Cardiac septum (tissue), 1 donor: Measurements from ENCODE around the gene MYH11. TPM values are rescaled to one million over a fixed set of nuclear protein-coding genes. Genes with fewer than 3 reads are reported as not detected.
"Not testable (repeated sequence)": the region's sequence is repeated elsewhere in the genome, so short reads cannot be mapped to it uniquely, and the experiment has no call there.

Experiments used
- DNase-seq: peaks from one replicate; pipeline ENCODE4 v3.0.0-alpha.2; 2020; ENCODE audit warnings: low spot score
- intact Hi-C: fragments of 100-400 bp; cut with DNase I; formaldehyde crosslinking; loops from one replicate; pipeline ENCODE4 v1.14.0; 2022
- total RNA-seq: library from RNA; stranded (reverse); fragmentation: NEBNext Ultra II Directional; extraction: Animal tissue kit (Norgen Biotek cat#: 25700); gene quantifications from one replicate; pipeline ENCODE4 v1.2.1, GENCODE V29; 2021
- donor health status: DM: no; HTN: no; CAD: no.

MYH11 gene
- total RNA-seq, 1 donor from 2014 or later: 62.2 TPM

DNA sequence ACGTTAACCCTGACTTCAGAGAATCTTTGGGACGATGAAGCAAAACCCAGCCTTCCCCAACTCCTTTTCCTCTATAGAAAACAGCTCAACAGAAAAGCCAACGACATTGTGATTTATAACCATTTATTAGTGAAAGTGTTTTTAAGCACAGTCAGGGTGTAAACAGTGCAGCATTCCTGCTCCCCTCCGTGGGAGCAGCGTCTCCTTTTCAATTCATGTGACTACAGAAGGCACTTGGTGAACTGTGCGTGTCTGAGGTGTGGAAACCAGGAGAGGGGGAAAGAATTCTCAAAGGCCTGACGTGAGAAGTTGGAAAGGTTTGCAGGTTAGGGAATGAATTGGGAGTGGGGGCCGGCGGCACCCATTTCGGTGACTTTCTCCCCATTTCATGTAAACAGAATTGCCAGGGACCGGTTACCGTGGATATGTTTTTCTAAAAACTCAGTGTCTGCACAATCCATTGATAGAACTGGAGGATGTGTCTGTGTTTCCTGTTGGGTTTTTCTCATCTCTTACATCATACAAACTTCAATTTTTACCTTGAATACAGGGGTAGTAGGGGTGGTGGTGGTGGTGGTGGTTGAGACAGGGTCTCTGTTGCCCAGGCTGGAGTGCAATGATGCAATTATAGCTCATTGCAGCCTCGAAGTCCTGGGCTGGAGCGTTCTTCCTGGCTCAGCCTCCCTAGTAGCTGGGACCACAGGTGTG is 153.6 kb downstream of the MYH11 start:
- intact Hi-C loops: loop anchor here (5.0 to 10.0 kb wide), 2 partner anchors 56 to 278 kb away; no protein-coding TSS in a partner anchor
- no peak for DNase-seq

DNA sequence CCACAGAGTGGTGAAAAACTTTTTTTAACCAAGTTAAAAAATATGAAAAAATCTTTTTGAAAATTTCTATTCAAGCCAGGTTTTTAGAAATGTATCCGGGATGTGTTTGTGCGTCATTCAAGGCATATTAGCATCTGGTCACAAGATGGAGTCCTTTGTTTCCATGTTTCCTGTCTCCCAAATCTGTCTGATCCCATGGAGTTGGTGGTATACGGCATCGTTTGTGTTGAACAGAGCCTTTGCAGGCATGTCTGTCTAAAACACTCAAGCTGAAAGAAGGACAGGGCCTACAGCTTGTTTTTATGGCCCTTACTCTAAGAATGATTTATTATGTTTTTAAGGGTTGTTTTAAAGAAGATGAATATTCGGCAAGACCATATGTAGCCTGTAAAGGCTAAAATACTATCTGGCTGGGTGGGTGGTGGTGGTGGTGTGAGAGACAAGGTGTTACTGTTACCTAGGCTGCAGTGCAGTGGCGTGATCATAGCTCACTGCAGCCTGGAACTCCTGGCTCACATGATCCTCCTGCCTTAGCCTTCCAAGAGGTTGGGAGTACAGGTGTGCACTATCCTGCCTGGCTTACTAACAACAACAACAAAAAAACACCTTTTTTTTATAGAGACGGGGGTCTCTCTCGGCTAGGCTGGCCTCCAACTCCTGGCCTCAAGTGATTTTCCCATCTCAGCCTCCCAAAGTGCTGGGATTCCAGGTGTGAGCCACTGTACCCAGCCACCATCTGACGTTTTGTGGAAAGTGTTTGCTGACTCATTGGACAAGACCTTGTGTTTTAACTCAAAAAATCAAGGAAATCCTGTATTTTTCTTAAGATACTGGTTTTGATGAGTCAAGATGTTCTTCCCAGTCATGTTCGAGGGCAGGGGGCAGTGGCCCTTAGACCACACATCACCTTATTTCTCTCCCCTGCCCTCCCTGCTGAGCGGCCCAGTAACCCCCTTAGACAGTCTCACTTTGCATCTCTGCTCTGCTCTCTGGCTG is 154.6 kb downstream of the MYH11 start:
- intact Hi-C loops: loop anchor here (5.0 to 10.0 kb wide), 2 partner anchors 55 to 277 kb away; no protein-coding TSS in a partner anchor
- DNase-seq: no peak

DNA sequence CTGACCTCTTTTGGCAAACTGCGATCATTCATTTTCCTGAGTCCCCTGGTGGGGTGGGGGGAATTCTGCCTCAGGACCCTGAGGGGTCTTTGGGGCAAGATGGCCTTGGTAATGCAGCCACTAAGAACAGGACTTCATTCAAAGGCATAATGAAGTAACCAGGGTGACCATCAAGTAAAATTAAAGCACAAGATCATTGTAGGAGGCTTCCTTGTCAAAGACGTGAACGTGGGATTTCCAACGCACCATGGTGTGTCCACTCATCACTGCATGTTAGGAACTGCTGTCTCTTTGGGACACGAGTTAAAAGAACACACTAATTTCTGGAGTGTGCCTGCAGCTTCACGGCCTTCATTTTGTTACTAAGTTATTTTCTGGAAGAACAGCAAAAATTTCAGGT is 155.5 kb downstream of the MYH11 start:
- no peak for DNase-seq
- intact Hi-C loops: loop anchor here (5.0 to 10.0 kb wide), 2 partner anchors 54 to 277 kb away; no protein-coding TSS in a partner anchor

DNA sequence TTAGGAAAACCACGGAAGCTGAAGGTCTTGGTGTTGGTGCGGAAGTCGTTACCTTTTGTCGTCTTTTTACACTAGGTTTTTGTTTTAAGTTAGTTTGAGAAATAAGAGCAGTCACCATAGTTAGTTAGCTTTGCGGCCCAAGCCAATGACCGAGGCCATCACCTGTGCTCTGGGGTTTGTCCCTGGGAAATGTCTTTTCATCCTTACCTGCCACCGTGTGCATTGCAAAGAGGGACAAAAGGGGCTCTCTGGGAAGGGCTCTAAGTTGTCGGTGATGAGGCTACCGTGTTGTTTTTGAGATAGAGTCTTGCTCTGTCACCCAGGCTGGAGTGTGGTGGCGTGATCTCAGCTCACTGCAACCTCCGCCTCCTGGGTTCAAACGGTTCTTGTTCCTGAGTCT is 157.0 kb downstream of the MYH11 start:
- intact Hi-C loops: loop anchor here (5.0 to 10.0 kb wide), 2 partner anchors 53 to 275 kb away; no protein-coding TSS in a partner anchor
- no peak for DNase-seq

DNA sequence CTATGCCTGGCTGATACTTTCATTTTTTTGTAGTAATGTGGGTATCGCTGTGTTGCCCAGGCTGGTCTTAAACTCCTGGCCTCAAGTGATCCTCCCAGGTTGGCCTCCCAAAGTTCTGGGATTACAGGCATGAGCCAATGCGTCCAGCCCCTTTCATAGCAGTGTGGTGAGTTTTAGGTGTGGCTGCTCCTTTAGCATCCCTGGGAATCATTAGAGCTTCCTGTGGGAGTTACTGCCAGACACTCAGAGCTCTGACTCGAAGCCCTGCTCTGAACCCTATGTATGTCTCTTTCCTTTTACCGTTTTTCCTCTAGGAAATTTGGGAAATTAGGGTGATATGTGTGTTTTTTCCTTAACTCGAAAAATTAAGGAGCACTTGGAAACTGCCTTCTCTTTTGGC is 162.3 kb downstream of the MYH11 start:
- DNase-seq: no peak
- intact Hi-C loops: no loop called here

DNA sequence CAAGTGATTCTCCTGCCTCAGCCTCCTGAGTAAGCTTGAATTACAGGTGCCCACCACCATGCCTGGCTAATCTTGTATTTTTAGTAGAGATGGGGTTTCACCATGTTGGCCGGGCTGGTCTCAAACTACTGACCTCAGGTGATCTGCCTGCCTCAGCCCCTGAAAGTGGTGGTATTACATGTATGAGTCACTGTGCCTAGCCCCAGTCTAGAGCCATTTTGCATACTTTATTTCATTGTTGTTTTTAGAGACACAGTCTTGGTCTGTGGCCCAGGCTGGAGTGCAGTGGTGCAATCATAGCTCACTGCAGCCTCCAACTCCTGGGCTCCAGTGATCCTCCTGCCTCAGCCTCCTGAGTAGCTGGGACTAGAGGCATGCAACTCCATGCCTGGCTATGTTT is 164.3 kb downstream of the MYH11 start:
- intact Hi-C loops, DNase-seq: not testable (repeated sequence)

DNA sequence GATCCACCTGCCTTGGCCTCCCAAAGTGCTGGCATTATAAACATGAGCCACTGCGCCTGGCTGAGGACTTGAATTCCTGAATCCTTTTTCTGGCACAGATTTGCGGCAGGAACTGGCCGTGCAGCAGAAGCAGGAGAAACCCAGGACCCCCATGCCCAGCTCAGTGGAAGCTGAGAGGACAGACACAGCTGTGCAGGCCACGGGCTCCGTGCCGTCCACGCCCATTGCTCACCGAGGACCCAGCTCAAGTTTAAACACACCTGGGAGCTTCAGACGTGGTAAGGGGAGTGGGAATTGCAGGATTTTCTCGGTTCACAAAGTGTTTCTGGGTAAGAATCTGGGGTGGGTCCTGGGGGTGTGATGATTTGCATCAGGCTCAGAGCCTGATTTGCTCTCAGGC is 165.8 kb downstream of the MYH11 start:
- intact Hi-C loops: no loop called here
- no peak for DNase-seq

DNA sequence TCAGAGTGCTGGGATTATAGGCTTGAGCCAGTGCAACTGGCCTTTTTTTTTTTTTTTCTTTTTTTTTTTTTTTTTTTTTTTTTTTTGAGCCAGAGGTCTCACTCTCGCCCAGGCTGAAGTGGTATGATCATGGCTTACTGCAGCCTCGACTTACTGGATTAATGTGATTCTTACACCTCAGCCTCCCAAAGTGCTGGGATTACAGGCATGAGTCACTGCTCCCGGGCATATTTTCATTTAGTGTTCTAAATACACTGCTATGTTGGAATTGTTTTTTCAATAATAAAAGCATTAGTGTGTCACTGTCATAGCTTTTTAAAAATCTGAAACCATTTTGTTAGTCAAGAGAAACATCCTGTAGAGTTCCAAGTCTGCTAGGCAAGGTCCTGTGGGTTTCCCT is 166.5 kb downstream of the MYH11 start:
- no peak for DNase-seq
- intact Hi-C loops: no loop called here

DNA sequence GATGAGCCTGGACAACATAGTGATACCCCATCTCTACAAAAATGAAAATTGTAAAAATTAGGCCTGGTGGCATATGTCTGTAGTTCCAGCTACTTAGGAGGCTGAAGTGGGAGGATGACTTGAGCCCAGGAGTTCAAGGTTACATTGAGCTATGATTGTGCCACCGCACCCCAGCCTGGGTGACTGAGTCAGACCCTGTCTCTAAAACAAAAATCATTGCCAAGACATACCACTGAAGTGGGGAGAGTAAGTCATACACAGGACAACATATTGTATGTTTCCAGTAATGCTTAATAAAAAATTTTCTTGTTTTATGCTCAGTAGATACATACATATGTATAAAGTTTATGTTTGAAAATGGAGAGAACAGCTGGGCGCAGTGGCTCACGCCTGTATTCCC is 167.5 kb downstream of the MYH11 start:
- DNase-seq: no peak
- intact Hi-C loops: no loop called here

DNA sequence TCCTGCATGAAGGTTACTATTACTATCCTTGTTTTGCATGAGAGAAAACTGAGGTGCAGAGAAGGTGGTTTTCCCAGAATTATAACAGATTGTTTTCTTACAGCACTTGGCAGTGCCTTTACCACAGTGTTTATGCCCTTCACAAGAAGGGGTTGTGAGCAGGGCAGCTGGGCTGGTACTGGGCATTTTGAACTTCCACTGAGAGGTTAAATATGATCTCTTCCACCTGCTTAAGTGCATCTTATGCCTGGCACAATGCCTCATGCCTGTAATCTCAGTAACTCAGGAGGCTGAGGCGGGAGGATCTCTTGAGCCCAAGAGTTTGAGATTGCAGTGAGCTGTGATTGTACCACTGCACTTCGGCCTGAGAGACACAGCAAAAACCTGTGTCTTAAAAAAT is 170.5 kb downstream of the MYH11 start:
- intact Hi-C loops: no loop called here
- no peak for DNase-seq

DNA sequence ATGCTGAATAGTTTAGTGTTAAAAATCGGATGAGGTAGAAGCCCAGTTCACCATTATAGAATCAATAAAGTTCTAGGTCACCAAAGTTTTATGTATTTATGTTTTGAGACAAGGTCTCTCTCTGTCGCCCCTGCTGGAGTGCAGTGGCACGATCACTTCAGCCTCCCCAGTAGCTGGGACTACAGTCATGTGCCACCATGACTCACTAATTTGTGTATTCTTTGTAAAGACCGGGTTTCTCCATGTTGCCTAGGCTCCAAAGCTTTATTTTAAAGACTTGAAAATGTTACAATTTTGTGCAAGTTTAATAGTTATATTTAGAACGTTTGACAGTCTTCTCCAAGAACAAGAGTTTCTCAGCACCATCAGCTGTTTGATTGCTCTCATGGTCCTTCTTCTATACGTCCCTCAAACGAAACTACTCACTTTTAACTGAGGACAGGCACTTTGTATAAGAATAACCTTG is 174.7 kb downstream of the MYH11 start:
- intact Hi-C loops: no loop called here
- no peak for DNase-seq

DNA sequence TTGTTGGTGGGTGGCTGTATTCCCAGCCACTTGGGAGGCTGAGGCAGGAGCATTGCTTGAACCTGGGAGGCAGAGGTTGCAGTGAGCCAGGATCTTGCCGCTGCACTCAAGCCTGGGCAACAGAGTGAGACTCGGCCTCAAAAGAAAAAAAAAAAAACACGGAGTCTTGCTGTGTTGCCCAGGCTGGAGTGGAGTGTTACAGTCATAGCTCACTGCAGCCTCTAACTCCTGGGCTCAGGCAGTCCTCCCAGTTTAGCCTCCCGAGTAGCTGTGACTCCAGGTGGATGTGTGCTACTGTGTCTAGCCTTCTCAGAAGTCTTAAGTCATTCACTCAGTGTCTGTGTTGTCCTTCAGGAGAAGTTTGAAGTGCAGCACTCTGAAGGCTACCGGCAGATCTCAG is 179.4 kb downstream of the MYH11 start:
- intact Hi-C loops: no loop called here
- DNase-seq: no peak

DNA sequence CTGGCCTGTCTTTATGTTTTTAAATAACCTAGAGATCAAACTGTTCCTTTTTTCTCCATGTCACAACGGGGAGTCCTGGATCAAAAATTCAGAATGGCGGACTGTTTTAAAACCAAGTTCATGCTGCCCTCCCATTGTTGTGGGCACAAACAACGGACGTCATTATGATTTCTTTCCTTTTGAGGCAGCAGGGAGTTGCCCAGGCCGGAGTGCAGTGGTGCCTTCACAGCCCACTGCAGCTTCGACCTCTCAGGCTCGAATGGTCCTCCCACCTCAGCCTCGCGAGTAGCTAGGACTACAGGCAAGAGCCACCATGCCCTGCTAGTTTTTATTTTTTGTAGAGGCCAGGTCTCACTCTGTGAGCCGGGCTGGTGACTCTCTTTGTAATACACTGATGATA is 180.3 kb downstream of the MYH11 start:
- intact Hi-C loops: no loop called here
- DNase-seq: no peak

DNA sequence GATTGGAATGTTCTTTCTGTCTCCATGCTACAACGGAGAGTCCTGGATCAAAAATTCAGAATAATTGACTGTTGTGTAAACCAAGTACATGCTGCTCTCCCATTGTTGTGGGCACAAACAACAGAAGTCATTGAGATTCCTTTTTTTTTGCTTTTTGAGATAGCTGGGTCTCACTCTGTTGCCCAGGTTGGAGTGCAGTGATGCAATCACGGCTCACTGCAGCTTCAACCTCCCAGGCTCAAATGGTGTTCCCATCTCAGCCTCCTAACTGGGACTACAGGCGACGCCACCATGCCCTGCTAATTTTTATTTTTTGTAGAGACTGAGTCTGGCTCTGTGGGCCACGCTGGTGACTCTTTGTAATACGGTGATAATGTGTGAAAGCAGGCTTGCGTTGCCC is 182.3 kb downstream of the MYH11 start:
- DNase-seq: no peak
- intact Hi-C loops: no loop called here

DNA sequence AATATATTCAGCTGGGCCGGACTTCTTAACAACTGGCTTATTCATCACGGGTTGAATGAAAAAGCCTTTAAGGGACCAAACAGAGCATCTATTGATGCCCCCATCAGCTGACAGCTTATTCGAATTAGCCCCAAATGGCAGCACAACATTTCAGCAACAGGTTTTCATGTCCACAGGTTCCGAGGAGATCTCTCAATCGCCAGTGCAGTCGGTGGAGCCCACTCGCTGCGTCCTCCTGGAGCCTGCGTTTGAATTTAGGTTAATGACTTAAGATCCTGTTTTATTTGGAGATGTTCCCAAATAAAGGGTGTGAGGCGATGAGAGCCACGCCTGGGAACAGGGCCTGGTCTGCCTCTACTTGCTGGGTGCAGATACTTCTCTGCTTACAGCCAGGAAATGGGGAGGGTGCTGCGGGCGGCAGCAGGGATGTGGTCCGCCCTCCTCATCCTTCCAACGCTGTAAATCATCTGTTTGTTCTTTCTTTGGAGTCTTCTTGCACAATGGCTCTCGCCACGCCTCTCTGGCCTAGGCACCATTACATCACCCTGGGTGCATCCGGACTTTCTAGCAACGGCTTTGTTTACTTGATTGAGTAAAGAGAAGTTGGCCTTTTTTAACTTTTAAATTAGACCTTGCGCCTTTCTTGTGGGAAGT is 184.2 kb downstream of the MYH11 start:
- intact Hi-C loops: loop anchor here (2.0 kb wide), 1 partner anchor 30 kb away; the partner anchor contains the start of gene MARF1

DNA sequence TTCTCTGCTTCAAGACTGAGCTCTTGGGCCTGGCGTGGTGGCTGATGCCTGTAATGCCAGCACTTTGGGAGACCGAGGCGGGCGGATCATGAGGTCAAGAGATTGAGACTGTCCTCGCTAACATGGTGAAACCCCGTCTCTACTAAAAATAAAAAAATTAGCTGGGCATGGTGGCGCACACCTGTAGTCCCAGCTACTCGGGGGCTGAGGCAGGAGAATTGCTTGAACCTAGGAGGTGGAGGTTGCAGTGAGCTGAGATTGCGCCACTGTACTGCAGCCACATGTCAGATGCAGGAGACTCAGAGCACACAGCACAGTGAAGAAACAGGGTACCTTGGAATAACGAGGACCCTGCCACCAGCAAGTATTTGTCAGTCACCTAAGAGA is 184.7 kb downstream of the MYH11 start:
- intact Hi-C loops: loop anchor here (2.0 kb wide), 1 partner anchor 29 kb away; the partner anchor contains the start of gene MARF1
- not testable (repeated sequence) for DNase-seq

More for the DNA sequence above, 184.2 kb downstream of the MYH11 start:
- peak; percentile 96 for DNase-seq

DNA sequence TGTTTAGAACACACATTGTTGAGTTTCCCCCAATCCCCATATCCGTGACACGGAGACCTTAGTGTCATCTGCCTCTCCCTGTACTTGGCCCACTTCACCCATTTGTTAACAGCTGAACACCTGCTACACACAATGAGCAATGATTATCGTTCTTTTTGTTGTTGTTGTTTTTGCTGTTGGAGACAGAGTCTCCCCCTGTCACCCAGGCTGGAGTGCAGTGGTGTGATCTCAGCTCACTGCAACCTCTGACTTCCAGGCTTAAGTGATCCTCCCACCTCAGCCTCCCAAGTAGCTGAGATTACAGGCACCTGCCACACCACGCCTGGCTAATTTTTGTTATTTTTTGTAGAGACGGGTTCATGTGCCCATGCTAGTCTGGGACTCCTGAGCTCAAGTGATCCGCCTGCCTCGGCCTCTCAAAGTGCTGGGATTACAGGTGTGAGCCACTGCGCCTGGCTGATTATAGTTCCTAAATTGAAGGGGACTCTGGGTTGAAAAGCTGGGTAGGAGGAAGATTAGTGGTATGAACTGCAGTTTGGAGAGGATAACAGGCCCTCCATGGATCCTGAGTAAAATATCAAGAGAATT is 185.2 kb downstream of the MYH11 start:
- DNase-seq: no peak
- intact Hi-C loops: loop anchor here (2.0 kb wide), 1 partner anchor 29 kb away; the partner anchor contains the start of gene MARF1

DNA sequence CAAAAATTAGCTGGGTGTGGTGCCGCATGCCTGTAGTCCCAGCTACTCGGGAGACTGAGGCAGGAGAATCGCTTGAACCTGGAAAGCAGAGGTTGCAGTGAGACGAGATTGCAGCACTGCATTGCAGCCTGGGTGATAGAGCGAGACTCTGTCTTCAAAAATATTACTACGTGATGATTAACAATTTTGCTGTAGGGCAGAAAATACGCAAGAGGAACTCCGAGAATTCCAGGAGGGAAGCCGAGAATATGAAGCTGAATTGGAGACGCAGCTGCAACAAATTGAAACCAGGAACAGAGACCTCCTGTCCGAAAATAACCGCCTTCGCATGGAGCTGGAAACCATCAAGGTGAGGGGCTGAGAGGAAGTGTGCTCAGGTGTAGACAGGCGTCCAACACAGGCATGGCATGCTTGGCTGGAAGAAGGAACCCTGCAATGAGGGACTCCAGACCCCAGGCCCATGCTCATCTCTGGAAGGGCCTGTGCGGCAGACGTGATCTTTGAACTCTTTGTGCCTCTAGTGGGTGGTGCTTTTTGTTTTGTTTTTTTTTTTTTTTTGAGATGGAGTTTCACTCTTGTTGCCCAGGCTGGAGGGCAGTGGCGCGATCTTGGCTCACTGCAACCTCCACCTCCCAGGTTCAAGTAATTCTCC is 189.6 kb downstream of the MYH11 start:
- intact Hi-C loops: no loop called here
- DNase-seq: no peak

DNA sequence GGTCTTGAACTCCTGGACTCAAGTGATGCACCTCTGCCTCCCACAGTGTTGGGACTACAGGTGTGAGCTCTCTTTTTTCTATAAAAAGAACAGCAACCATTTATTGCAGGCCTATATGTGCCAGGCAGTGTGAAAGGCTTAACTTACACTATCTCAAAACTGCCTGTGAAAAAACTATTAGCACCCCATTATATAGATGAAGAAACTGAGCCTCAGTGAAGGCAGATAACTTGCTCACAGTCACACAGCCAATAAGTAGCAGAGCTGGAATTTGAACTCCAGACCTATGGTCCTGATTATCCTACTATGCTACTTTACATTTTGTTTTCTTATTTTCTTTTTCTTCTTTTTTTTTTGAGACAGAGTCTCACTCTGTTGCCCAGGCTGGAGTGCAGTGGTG is 191.7 kb downstream of the MYH11 start:
- no peak for DNase-seq

More for the DNA sequence above, 191.7 kb downstream of the MYH11 start:
- intact Hi-C loops: no loop called here
